Measurements from ENCODE around the gene TTC29. TPM values are rescaled to one million over a fixed set of nuclear protein-coding genes. Genes with fewer than 3 reads are reported as not detected.
A peak's percentile ranks its signal among the peaks of the same experiment; 100 is the strongest.
"Not testable (repeated sequence)": the region's sequence is repeated elsewhere in the genome, so short reads cannot be mapped to it uniquely, and the experiment has no call there.

The TTC29 gene
- polyA plus RNA-seq, 1 donor = 0.10 TPM

DNA sequence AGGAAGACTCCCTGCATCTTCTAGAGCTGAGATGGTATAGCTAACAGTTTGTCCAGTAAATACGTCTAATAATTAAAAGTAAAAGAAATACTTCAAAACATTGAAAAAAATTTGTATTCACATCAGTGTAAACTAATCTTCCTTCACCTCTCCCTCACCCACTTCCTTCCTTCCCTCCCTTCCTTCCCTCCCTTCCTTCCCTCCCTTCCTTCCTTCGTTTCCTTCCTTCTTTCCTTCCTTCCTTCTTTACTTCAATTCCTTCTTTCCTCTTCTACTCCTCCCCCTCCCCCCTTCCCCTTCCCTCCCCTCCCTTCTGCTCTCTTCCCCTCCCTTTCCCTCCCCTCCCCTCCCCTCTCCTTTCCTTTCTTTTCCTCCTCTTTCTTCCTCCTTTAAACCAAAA lies 203.2 kb downstream of the TTC29 start:
- WGBS (ENCODE audit: insufficient coverage, low lambda C conversion rate) = 70% methylated on average over 2 of the region's 2 CpGs
- H3K9me3 ChIP-seq (ENCODE audit: control insufficient read depth, low read depth, low read length) = no peaks in the 10 kb centered on the region
- no peaks in the 10 kb centered on the region for H3K36me3 ChIP-seq (ENCODE audit: control insufficient read depth, insufficient read depth, low read length)
- H3K27me3 ChIP-seq (ENCODE audit: control insufficient read depth, insufficient read depth, low read length) = no peaks in the 10 kb centered on the region
- H3K4me3 ChIP-seq (ENCODE audit: low read length) = no peak overlapping the region
- no peaks in the 10 kb centered on the region for H3K4me1 ChIP-seq (ENCODE audit: control insufficient read depth, insufficient read depth, low read length)
- no peak overlapping the region for H3K27ac ChIP-seq (ENCODE audit: low read length)
- DNase-seq = peak in 1 of 2 donors; percentile 2

DNA sequence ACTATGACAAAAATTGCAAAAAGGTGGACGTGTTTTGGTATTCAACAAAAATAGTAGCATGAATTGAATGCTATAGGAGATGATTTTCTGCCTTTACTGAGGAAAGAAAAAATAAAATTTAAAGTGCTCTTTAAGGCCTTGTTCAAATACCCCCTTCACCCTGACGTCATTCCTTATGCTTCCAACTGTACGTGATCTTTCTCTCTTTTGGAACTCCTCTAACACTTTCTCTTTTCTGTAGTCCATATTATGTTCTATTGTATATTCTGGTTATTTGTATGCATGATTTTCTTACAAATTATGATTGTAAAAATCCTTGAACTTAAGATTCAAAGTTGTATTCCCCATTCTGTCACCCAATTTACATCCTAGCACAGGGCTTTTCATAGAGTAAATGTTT lies 206.5 kb downstream of the TTC29 start:
- Histone ChIP-seq H3K27me3 (ENCODE audit: control insufficient read depth, insufficient read depth, low read length) (no peaks in the 10 kb centered on the region), H3K4me3 (ENCODE audit: low read length) (no peak overlapping the region), H3K27ac (ENCODE audit: low read length) (no peak overlapping the region), H3K4me1 (ENCODE audit: control insufficient read depth, insufficient read depth, low read length) (no peaks in the 10 kb centered on the region), H3K36me3 (ENCODE audit: control insufficient read depth, insufficient read depth, low read length) (no peaks in the 10 kb centered on the region), H3K9me3 (ENCODE audit: control insufficient read depth, low read depth, low read length) (no peaks in the 10 kb centered on the region)
- no peak for DNase-seq
- whole genome bisulfite sequencing (ENCODE audit: insufficient coverage, low lambda C conversion rate) = 78% methylated on average over 3 of the region's 3 CpGs

DNA sequence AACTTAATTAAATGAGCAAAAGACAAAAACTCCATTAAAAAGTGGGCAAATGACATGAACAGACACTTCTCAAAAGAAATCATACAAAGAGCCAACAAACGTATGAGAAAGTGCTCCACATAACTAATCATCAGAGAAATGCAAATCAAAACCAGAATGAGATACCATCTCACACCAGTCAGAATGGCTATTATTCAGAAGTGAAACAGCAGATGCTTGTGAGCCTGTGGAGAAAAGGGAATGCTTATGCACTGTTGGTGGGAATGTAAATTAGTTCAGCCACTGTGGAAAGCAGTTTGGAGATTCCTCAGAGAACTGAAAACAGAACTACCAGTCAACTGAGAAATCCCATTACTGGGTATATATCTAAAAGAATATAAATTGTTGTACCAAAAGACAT lies 222.1 kb downstream of the TTC29 start:
- not testable (repeated sequence) for H3K36me3 ChIP-seq (ENCODE audit: control insufficient read depth, insufficient read depth, low read length); H3K4me1 ChIP-seq (ENCODE audit: control insufficient read depth, insufficient read depth, low read length); H3K9me3 ChIP-seq (ENCODE audit: control insufficient read depth, low read depth, low read length); DNase-seq; H3K27me3 ChIP-seq (ENCODE audit: control insufficient read depth, insufficient read depth, low read length); H3K27ac ChIP-seq (ENCODE audit: low read length); H3K4me3 ChIP-seq (ENCODE audit: low read length)
- 80% methylated on average over 1 of the region's 1 CpG for WGBS (ENCODE audit: insufficient coverage, low lambda C conversion rate)

DNA sequence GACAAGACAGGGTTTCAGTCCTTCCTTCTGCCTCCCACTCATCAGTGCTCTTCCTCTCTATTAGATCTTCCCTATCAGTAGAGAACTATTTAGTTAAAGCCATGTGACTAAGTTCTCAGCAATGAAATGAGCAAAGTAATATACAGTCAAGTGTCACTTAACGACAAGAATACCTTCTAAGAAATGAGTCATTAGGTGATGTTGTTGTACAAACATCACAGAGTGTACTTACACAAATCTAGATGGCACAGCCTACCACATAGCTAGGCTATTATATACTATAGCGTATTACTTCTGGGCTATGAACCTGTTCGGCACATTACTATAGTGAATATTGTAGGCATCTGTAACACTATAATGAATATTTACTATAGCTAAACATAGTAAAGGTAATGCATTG lies 235.7 kb downstream of the TTC29 start:
- Histone ChIP-seq H3K27me3 (ENCODE audit: control insufficient read depth, insufficient read depth, low read length) (no peaks in the 10 kb centered on the region), H3K4me3 (ENCODE audit: low read length) (no peak overlapping the region), H3K36me3 (ENCODE audit: control insufficient read depth, insufficient read depth, low read length) (no peaks in the 10 kb centered on the region), H3K9me3 (ENCODE audit: control insufficient read depth, low read depth, low read length) (no peaks in the 10 kb centered on the region), H3K4me1 (ENCODE audit: control insufficient read depth, insufficient read depth, low read length) (no peaks in the 10 kb centered on the region), H3K27ac (ENCODE audit: low read length) (no peak overlapping the region)
- DNase-seq = no peak
- WGBS (ENCODE audit: insufficient coverage, low lambda C conversion rate) = no CpG with 5 or more reads among the region's 3 CpGs

DNA sequence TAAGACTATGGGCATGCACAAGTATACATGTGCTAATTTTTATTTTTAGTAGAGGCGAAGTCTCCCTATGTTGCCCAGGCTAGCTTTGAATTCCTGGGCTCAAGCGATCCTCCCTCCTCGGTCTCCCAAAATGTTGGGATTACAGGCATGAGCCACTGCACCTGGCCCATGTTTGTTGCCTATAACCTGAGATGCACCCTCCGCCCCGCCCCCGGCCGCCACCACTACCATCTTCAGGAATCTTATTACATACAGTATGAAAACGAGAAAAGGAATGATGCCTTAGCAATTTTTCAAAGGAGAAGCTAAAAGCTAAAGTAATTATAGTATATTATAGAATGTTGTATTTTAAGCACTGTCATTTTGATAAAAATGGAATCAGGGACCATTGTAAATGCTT lies 245.8 kb downstream of the TTC29 start:
- no peaks in the 10 kb centered on the region for H3K9me3 ChIP-seq (ENCODE audit: control insufficient read depth, low read depth, low read length)
- H3K4me3 ChIP-seq (ENCODE audit: low read length) = no peak overlapping the region
- no peak overlapping the region for H3K27ac ChIP-seq (ENCODE audit: low read length)
- H3K4me1 ChIP-seq (ENCODE audit: control insufficient read depth, insufficient read depth, low read length) = no peaks in the 10 kb centered on the region
- no peak for DNase-seq
- no CpG with 5 or more reads among the region's 8 CpGs for WGBS (ENCODE audit: insufficient coverage, low lambda C conversion rate)
- no peaks in the 10 kb centered on the region for H3K36me3 ChIP-seq (ENCODE audit: control insufficient read depth, insufficient read depth, low read length)
- H3K27me3 ChIP-seq (ENCODE audit: control insufficient read depth, insufficient read depth, low read length) = no peaks in the 10 kb centered on the region

DNA sequence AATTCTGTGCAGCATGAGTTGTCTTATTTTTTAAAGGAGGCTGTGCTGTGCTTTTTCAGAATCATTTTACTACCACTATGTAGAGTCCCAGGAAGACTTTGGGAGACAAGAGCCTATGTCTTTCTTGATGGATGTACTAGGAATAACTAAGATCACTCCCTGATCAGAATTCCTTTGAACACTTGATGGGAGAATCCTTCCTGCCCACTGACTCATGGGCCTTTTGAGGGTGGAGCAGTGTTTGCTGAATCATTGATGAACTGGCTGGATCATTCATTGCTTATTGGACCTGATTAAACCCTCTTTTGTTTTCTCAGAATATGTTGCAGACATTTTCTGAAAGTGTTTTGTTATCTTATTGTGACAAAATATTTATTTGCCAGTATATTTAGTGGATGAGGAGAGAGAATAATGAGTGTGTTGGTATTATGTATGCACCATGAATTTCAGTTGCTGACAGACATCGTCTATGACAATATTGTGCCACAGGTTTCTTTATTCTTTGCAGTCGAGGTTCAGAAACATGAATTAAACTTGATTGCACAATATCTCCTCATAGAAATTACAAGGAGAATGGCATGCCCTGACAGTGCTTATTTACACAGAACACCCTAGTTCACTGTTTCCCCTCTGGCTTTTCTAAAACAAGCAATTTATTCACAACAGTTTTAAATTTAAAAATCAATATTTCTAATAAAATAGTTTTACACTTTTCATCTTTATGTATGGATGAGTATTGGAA lies 270.7 kb downstream of the TTC29 start:
- no CpG with 5 or more reads among the region's 2 CpGs for WGBS (ENCODE audit: insufficient coverage, low lambda C conversion rate)

DNA sequence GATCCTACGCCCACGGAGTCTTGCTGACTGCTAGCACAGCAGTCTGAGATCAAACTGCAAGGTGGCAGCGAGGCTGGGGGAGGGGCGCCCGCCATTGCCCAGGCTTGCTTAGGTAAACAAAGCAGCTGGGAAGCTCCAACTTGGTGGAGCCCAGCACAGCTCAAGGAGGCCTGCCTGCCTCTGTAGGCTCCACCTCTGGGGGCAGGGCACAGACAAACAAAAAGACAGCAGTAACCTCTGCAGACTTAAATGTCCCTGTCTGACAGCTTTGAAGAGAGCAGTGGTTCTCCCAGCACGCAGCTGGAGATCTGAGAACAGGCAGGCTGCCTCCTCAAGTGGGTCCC lies 281.7 kb downstream of the TTC29 start:
- H3K36me3 ChIP-seq (ENCODE audit: control insufficient read depth, insufficient read depth, low read length); H3K4me1 ChIP-seq (ENCODE audit: control insufficient read depth, insufficient read depth, low read length); H3K9me3 ChIP-seq (ENCODE audit: control insufficient read depth, low read depth, low read length); H3K27me3 ChIP-seq (ENCODE audit: control insufficient read depth, insufficient read depth, low read length); H3K4me3 ChIP-seq (ENCODE audit: low read length); DNase-seq; H3K27ac ChIP-seq (ENCODE audit: low read length): not testable (repeated sequence)
- no CpG with 5 or more reads among the region's 6 CpGs for WGBS (ENCODE audit: insufficient coverage, low lambda C conversion rate)

More for the DNA sequence above, 270.7 kb downstream of the TTC29 start:
- Histone ChIP-seq H3K4me3 (ENCODE audit: low read length) (no peak overlapping the region), H3K36me3 (ENCODE audit: control insufficient read depth, insufficient read depth, low read length) (no peaks in the 10 kb centered on the region), H3K4me1 (ENCODE audit: control insufficient read depth, insufficient read depth, low read length) (no peaks in the 10 kb centered on the region), H3K27ac (ENCODE audit: low read length) (no peak overlapping the region), H3K27me3 (ENCODE audit: control insufficient read depth, insufficient read depth, low read length) (no peaks in the 10 kb centered on the region), H3K9me3 (ENCODE audit: control insufficient read depth, low read depth, low read length) (no peaks in the 10 kb centered on the region)
- no peak for DNase-seq

DNA sequence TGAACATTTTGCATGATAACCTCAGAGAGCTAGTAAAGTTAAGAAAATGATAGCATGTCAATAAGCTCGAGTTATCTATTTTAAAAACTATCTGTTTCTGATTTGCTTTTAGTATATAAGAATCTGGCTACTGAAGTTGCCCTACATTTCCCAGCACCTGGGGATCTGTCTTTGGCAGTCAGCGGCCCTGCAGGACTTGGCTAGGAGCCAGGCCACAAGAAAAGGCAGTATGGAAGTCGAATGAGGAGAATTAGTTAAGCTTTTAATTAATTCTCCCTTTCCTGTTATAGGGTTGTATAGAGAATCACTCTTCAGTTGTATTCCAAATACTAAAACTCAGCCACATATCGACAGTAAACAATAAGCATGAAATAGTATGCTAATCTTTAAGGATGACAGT lies 284.3 kb downstream of the TTC29 start:
- WGBS (ENCODE audit: insufficient coverage, low lambda C conversion rate) = 100% methylated on average over 1 of the region's 4 CpGs
- H3K27ac ChIP-seq (ENCODE audit: low read length) = no peak overlapping the region
- H3K4me1 ChIP-seq (ENCODE audit: control insufficient read depth, insufficient read depth, low read length) = no peaks in the 10 kb centered on the region

More for the DNA sequence above, 284.3 kb downstream of the TTC29 start:
- DNase-seq = no peak
- no peaks in the 10 kb centered on the region for H3K36me3 ChIP-seq (ENCODE audit: control insufficient read depth, insufficient read depth, low read length)
- no peak overlapping the region for H3K4me3 ChIP-seq (ENCODE audit: low read length)
- H3K9me3 ChIP-seq (ENCODE audit: control insufficient read depth, low read depth, low read length) = peaks cover 4% of the 10 kb centered on the region
- H3K27me3 ChIP-seq (ENCODE audit: control insufficient read depth, insufficient read depth, low read length) = peaks cover 7% of the 10 kb centered on the region
